Activated naive CD8-positive, alpha-beta T cell (primary cell): ENCODE data around the gene C1orf116.
A peak's percentile ranks its signal among the peaks of the same experiment; 100 is the strongest.

ENCODE experiments used
- H3K27ac Mint-ChIP-seq: one replicate; pipeline ENCODE4 v1.8.0; 2021; ENCODE audit warnings: mixed read lengths
- H3K27me3 Mint-ChIP-seq: one replicate; pipeline ENCODE4 v1.8.0; 2021; ENCODE audit warnings: mixed read lengths
- H3K36me3 Mint-ChIP-seq: one replicate; pipeline ENCODE4 v1.8.0; 2021; ENCODE audit warnings: mixed read lengths
- H3K4me1 Mint-ChIP-seq: one replicate; pipeline ENCODE4 v1.8.0; 2021; ENCODE audit warnings: low read depth, mixed read lengths
- H3K4me3 Mint-ChIP-seq: one replicate; pipeline ENCODE4 v1.8.0; 2021; ENCODE audit warnings: mild to moderate bottlenecking, mixed read lengths
- H3K9me3 Mint-ChIP-seq: one replicate; pipeline ENCODE4 v1.8.0; 2021; ENCODE audit warnings: low read depth, mixed read lengths

Gene C1orf116

DNA sequence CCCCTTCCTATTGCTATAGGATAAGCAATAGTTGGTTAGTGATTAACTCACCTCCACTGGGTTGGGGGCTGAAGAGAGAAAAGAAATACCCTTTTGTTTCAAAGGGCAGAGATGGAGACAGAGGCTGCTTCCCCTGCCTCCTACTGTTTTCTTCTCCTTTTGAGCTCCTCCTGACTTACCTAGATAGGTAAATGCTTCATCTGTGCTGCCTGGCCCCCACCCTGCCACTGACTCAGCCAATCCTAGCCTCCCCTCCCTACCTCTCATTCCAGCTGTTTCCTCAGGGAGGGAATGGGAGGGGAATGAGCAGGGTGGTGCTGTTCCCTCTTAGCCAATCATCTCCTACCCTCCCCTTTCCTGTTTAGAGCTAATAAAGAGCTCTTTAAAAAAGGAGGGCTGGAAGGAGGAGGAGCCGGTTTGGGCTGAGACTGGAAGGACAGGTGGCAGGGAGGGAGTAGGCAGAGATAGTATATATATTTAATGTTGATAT, at the start of gene C1orf116:
C1orf116 (minus strand) TSS at position 229 of the 490 bp plus-strand sequence. CDS start 5,158 bp downstream, outside the sequence.
- Mint-ChIP-seq H3K9me3 (no peaks in the 10 kb centered on the region), H3K27me3 (peaks cover 27% of the 10 kb centered on the region), H3K4me3 (no peak within 1 kb of the TSS), H3K27ac (no peak within 1 kb of the TSS), H3K4me1 (no peaks in the 10 kb centered on the region), H3K36me3 (no peaks in the 10 kb centered on the region)

DNA sequence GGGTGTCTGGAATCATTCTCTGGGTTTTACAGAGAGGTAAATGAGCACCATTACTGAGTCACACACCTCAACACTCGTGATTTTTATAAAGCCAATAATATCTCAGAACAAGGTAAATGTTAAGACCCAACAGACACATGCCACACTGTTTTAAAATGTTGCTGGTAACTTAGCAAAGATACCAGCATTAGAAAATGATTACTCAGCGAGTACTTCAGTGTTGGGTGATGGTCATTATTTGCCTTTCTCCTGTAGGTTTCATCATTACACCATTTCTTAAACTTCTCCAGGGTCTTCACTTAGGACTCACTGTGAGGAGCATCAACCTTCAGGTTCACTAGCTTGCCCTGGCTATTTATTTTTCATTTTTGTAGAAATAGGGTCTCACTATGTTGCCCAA, 49.2 kb upstream of the C1orf116 start:
- Mint-ChIP-seq H3K36me3 (no peaks in the 10 kb centered on the region), H3K27ac (no peak overlapping the region), H3K9me3 (no peaks in the 10 kb centered on the region), H3K4me3 (no peak overlapping the region), H3K27me3 (peaks cover 2% of the 10 kb centered on the region), H3K4me1 (peaks cover 14% of the 10 kb centered on the region)

DNA sequence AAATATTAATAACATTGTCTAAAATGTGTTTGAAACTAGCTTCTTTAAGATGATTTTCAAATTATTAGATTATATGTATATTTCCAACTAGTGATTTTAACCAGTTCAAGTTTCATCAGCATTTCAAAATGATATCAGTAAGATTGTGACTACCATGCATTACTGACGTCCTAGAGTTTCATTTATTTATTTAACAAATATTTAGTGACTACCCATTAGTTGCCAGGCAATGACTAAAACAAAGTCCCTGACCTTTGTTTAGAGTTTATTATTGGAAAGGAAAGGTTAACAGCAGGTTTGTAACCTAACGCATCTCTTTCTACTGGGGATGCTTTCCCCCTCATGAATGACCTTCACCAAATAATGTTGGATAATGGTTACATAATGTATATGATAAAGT, 48.5 kb upstream of the C1orf116 start:
- Mint-ChIP-seq H3K27ac (no peak overlapping the region), H3K27me3 (peaks cover 2% of the 10 kb centered on the region), H3K4me3 (no peak overlapping the region), H3K4me1 (peaks cover 12% of the 10 kb centered on the region), H3K9me3 (no peaks in the 10 kb centered on the region), H3K36me3 (no peaks in the 10 kb centered on the region)

DNA sequence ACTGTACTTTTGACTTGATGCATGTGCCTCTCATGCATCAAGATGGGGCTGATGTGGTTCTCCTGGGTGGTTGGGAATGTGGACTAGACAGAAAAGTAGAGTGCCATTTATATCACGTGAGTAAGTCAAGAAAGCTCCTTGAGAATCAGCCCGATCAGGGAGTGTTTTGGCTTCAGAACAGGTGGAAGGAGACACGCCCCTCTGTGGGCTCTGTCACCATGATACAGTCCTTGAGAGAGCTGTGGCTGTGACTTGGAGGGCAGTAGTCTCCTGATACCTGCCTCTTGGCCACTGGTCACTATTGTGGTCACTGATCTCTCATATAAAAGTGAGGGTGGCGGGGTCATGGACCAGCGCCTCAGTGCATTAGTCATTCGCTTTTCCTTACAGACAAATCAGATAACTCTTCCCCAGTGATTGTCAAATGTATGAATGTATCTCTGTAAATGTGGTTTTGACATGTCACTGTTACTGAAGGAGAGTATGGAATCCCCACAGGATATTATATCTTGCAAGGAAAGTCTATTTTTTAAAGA, 47.2 kb upstream of the C1orf116 start:
- peaks cover 2% of the 10 kb centered on the region for H3K27me3 Mint-ChIP-seq
- peaks cover 3% of the 10 kb centered on the region for H3K36me3 Mint-ChIP-seq
- H3K27ac Mint-ChIP-seq: no peak overlapping the region
- H3K9me3 Mint-ChIP-seq: no peaks in the 10 kb centered on the region
- peaks cover 5% of the 10 kb centered on the region for H3K4me1 Mint-ChIP-seq
- no peak overlapping the region for H3K4me3 Mint-ChIP-seq

DNA sequence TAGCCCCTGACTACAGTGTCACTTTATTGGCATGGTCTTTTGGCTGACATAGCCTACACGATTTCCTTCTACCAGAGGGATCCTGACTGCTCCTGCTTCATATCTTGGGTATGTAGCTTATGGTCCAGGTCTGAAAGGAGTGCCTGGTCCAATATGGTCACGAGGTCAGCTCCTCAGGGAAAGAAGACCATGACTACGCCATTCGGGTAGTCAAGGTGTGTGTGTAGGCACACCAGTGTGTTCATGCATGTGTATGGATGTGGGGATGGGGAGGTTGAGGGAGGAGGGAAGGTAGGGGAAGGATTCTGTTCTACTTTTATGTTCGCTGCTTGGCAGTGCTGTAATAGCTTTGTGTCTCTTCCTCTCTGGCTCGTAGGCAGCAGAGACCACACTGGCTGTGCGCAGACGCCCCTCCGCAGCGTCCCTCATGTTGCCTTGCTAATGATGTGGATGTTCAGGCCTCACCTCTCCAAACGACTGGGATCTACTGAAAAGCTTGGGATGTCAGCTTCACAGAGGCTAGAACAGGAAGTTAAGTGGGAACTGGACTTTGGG, 46.1 kb upstream of the C1orf116 start:
- Mint-ChIP-seq H3K27ac (no peak overlapping the region), H3K36me3 (peaks cover 3% of the 10 kb centered on the region), H3K4me3 (no peak overlapping the region), H3K9me3 (no peaks in the 10 kb centered on the region), H3K27me3 (peaks cover 2% of the 10 kb centered on the region), H3K4me1 (peaks cover 1% of the 10 kb centered on the region)

DNA sequence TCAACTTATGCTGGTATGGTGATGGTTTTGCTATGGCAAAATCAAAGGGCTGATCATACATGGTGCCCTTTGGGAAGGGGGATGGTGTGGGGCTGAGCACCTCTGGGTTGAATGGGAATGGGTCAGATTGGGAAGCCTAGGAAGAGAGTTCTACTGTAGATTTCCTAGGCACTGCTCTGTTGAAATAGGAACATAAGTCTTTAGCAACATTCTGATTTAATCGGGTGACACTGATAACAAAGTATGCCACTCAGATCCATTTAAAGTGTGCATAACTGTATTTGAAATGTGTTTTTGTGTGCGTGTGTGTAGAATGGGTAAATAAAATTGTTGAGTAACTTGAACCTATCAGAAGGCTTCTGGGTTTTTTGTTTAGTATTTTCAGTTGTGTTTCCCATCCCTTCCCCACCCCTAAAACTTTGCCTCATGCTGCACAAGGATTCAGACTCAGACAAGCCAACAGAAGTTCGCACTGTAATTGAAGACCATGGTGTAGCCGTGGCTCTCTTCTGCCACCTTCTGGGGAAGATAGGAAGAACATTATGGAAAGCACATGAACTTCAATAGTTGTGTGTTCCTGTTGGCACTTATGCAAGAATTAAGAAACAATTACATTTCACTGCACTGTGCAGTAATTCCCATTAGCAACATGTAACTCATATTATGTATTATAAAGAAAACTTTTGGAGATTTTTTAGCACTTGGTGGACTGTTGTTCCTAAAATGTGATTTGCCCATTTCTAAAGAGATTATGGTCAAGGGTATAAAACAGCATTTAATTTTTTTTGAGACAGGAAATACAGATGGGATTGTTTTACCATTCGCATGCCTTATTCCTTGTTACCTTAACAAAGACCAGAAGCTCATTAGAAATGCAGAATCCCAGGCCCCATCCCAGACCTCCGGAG, 45.2 kb upstream of the C1orf116 start:
- Mint-ChIP-seq H3K4me1 (peaks cover 4% of the 10 kb centered on the region), H3K9me3 (no peaks in the 10 kb centered on the region), H3K27ac (no peak overlapping the region), H3K36me3 (peaks cover 3% of the 10 kb centered on the region), H3K4me3 (no peak overlapping the region), H3K27me3 (no peaks in the 10 kb centered on the region)

DNA sequence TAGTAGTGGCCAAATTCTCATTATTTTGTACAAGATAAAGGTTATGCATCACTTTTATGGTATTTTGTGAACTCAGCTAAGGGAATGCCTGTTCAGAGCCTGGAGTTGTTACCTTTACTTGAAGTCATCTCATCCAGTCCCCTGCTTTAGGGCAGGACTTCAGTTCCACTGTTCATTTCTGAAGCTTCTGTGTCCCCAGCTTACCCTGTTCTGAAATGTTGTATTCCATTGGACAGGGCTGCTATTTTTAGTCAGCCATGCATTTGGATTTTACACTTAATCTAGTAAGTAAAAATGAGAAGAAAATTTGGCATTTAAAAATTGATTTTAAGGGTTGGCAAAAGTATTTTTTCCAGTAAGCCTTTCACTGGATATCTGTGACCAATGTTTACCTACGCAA, 44.5 kb upstream of the C1orf116 start:
- Mint-ChIP-seq H3K4me3 (no peak overlapping the region), H3K9me3 (no peaks in the 10 kb centered on the region), H3K27me3 (no peaks in the 10 kb centered on the region), H3K4me1 (peaks cover 11% of the 10 kb centered on the region), H3K27ac (no peak overlapping the region), H3K36me3 (peaks cover 3% of the 10 kb centered on the region)

DNA sequence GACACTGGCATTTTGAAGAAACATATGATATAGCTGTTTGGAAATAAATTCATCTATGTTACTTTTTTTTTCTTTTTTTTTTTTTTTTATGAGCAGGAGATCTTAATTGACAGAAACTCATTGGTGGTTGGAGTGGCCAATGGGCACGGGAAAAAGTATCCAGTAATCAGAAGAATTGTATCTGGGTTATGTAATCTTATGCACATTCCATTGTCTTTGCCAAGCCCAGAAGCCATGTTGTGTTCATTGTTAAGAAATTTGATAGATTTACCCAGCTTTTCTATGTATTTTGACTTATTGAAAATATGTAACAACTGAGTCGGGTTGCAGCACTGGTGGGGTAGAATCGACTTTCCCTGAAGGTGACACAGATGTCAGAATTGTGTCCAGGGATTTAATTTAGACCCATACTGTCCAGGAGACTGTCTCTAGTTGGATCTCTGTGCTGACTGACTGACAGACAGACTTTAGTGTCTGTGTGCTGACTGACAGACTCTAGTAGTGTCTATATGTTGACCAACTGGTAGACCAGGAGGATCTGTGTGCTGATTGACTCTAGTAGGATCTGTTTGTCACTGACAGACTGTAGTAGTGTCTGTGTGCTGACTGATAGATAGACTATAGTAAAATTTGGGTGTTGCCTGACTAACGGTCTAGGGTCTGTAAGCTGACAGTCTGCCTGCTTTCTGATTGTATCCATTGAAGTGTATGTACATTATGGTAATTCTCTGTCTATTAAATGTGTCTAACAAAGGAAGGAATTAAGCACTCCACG, 43.8 kb upstream of the C1orf116 start:
- H3K27ac Mint-ChIP-seq: no peak overlapping the region
- no peaks in the 10 kb centered on the region for H3K9me3 Mint-ChIP-seq
- peaks cover 3% of the 10 kb centered on the region for H3K36me3 Mint-ChIP-seq
- no peak overlapping the region for H3K4me3 Mint-ChIP-seq
- no peaks in the 10 kb centered on the region for H3K27me3 Mint-ChIP-seq
- H3K4me1 Mint-ChIP-seq: peaks cover 18% of the 10 kb centered on the region

DNA sequence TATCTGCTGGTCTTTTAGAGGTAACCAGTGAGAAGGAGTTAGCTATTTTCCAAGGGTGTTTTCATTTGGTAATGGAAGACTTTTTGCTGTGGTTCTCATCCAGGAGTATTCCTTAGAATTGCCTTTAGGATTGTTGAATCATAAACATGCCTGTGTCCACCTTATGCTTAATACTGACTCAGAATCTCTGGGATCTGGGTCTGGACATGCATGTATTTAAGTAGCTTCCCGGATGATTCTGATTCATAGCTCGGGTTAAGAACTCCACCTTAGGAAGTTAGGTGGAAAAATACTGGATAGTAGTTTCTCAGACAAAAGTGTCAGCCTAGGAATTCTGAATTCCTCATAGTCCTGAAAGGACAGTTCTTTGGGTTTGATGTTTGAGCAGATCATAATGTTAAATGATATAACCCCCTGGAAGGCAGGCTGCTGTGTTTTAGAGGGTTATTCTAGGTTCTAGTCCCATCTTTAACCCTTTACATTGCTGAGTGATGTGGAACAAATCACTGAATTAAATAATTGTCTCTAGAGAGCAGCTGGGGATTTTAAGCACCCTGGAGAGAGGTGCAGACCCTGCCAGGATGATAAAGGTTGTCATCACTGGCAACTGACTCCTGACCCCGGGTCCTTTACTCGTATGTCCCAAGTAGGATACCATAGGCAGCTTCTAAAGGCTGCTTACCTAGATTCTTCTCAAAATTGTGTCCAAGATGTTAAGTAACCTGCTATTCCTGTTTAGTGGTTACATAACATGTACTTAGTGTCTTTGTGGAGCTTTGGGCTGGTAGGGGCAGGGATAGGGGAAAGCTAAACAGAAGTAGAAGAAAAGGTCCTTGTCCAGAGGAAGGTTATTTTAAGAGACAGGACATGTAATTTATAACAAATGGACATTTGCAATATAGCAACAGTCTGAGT, 41.6 kb upstream of the C1orf116 start:
- Mint-ChIP-seq H3K27me3 (no peaks in the 10 kb centered on the region), H3K4me3 (no peak overlapping the region), H3K36me3 (peaks cover 3% of the 10 kb centered on the region), H3K27ac (no peak overlapping the region), H3K4me1 (peaks cover 38% of the 10 kb centered on the region), H3K9me3 (no peaks in the 10 kb centered on the region)

DNA sequence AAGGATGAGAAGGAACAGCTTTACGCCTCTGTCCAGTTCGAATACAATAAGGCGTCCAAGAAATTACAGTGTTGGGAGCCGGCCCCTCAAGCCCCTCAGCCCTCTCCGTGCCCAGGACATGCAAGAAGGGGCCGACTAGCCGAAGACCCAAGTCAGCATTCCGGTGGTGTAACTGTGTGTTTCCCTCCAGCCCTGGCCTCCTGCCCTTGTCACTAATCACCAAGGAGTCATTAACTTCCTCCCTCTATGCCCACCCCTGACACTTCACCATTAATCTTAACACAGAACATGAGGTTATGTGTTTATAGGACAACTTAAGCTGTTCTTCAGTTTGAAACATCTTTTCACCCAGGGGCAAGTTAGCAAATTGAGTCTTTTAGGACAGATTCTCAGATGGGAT, 39.7 kb upstream of the C1orf116 start:
- no peak overlapping the region for H3K27ac Mint-ChIP-seq
- H3K27me3 Mint-ChIP-seq: no peaks in the 10 kb centered on the region
- peaks cover 40% of the 10 kb centered on the region for H3K4me1 Mint-ChIP-seq
- H3K4me3 Mint-ChIP-seq: no peak overlapping the region
- peaks cover 3% of the 10 kb centered on the region for H3K36me3 Mint-ChIP-seq
- no peaks in the 10 kb centered on the region for H3K9me3 Mint-ChIP-seq

DNA sequence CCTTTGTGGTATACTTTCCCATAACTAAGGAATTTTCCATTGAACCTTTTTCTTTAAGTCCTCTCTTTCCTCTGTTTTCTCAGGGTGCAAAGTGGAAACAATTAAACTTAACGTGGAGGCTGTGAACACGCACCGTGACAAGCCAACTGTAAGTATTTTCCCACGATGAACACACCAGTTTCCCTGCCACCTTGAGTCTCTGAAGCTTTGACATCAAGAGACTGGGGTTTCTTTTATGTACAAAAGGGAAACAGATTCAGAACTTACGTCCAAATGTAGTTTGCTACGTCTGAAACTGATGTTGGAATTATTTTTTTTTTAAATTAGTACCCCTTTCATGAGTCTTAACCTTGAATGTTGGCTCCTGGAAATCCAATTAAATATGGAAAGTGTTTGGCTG, 38.9 kb upstream of the C1orf116 start:
- Mint-ChIP-seq H3K4me3 (peak overlapping the region; percentile 52), H3K4me1 (peaks cover 40% of the 10 kb centered on the region), H3K36me3 (peaks cover 7% of the 10 kb centered on the region), H3K27ac (no peak overlapping the region), H3K27me3 (no peaks in the 10 kb centered on the region), H3K9me3 (no peaks in the 10 kb centered on the region)

DNA sequence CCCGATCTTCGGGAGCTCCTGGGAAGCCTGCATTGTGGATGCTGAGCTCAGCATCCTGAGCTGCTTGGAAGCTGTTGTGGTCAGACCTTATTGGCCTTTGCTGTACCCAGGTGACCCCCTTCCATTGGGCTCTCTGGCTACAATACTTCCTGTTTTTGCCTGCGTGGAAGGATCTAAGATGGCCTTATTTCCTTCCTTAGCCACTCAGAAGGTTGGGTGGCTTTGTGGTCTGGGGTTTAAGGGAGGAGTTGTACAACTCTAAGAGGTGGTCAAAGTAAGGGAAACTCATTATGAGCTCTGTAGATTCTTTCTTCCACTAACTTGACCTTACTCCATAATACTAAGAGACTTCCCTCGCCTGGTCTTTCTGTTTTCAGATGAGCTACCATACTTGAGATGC, 38.3 kb upstream of the C1orf116 start:
- Mint-ChIP-seq H3K27me3 (no peaks in the 10 kb centered on the region), H3K27ac (peak overlapping the region; percentile 68)

DNA sequence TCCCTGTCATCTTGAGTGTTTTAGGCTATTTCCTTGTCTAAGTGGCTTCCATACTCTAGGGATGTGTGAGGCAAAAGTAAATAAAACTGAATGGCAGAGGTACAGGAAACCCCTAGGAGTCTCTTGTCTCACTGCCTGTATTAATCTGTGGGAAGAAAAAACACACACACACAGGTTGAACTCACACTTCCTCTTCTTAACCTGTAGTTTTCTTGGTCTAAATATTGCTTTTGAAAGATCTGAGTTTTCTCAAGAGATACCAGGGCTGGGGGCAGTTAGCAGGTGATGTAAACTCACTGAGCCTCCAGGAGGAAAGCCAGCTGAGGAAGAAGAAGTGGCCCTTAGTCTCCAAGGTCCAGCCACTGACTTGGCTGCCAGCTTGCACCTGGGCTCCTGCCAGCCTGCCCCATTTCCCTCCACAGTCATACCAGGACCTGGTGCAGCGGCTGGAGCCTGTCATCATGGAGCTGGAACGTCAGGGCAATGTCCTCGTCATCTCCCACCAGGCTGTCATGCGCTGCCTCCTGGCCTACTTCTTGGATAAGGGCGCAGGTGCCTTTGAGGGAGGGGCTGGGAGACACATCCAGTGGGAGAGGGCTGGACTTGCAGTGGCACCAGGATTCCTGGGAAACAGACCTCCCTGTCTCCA, 37.4 kb upstream of the C1orf116 start:
- Mint-ChIP-seq H3K36me3 (peaks cover 4% of the 10 kb centered on the region), H3K27me3 (no peaks in the 10 kb centered on the region), H3K4me3 (no peak overlapping the region), H3K9me3 (no peaks in the 10 kb centered on the region), H3K4me1 (peaks cover 40% of the 10 kb centered on the region), H3K27ac (no peak overlapping the region)

More for the DNA sequence above, 38.3 kb upstream of the C1orf116 start:
- Mint-ChIP-seq H3K36me3 (peaks cover 5% of the 10 kb centered on the region), H3K9me3 (no peaks in the 10 kb centered on the region), H3K4me3 (peak overlapping the region; percentile 35), H3K4me1 (peaks cover 40% of the 10 kb centered on the region)
